OCI-LY1 (cell line): ENCODE measurements around the gene CD96.

Experiments used
- H2AFZ ChIP-seq: fragments of 200-600 bp; sonication (generic), shearing (Covaris generic); 2 replicates; pipeline ENCODE4 v1.6.0; 2014; ENCODE audit warnings: antibody characterized with exemption, mild to moderate bottlenecking, low read length
- H3F3A ChIP-seq: fragments of 200-600 bp; sonication (generic), shearing (Covaris generic); 2 replicates; pipeline ENCODE4 v1.6.0; 2014; ENCODE audit warnings: mild to moderate bottlenecking, antibody characterized with exemption, low read length, moderate library complexity; ENCODE audit not compliant: insufficient read depth
- H3K27ac ChIP-seq: fragments of 200-600 bp; sonication (generic); 2 replicates; pipeline ENCODE4 v1.5.1; 2014; ENCODE audit warnings: low read length, mixed run types, mild to moderate bottlenecking, low read depth; ENCODE audit not compliant: poor library complexity, severe bottlenecking
- H3K27me3 ChIP-seq: fragments of 200-600 bp; sonication (generic); 2 replicates; pipeline ENCODE4 v1.6.0; 2014; ENCODE audit warnings: antibody characterized with exemption, mild to moderate bottlenecking, low read length, moderate library complexity; ENCODE audit not compliant: insufficient read depth
- H3K36me3 ChIP-seq: fragments of 200-600 bp; sonication (generic); 2 replicates; pipeline ENCODE4 v1.6.1; 2014; ENCODE audit warnings: mild to moderate bottlenecking, antibody characterized with exemption, low read length, moderate library complexity, mixed read lengths; ENCODE audit not compliant: insufficient read depth
- H3K4me1 ChIP-seq: fragments of 200-600 bp; sonication (generic); 2 replicates; pipeline ENCODE4 v1.5.1; 2014; ENCODE audit warnings: mild to moderate bottlenecking, low read length, moderate library complexity; ENCODE audit not compliant: insufficient read depth, severe bottlenecking
- H3K4me2 ChIP-seq: fragments of 200-600 bp; sonication (generic), shearing (Covaris generic); 2 replicates; pipeline ENCODE4 v1.6.1; 2014; ENCODE audit warnings: low read length
- H3K4me3 ChIP-seq: fragments of 200-600 bp; sonication (generic); 2 replicates; pipeline ENCODE4 v1.5.1; 2014; ENCODE audit warnings: low read length, low read depth, mild to moderate bottlenecking, mixed read lengths; ENCODE audit not compliant: poor library complexity, severe bottlenecking
- H3K79me2 ChIP-seq: fragments of 200-600 bp; shearing (Covaris generic); 2 replicates; pipeline ENCODE4 v1.6.1; 2016; ENCODE audit warnings: mixed run types, low read length, mixed read lengths; ENCODE audit not compliant: insufficient read depth
- H3K9ac ChIP-seq: fragments of 200-600 bp; sonication (generic), shearing (Covaris generic); 2 replicates; pipeline ENCODE4 v1.6.1; 2014; ENCODE audit warnings: mild to moderate bottlenecking, low read length, mixed read lengths
- H3K9me2 ChIP-seq: fragments of 200-600 bp; sonication (generic), shearing (Covaris generic); 2 replicates; pipeline ENCODE4 v1.6.1; 2014; ENCODE audit warnings: low read depth, mild to moderate bottlenecking, low read length, mixed read lengths
- H3K9me3 ChIP-seq: fragments of 200-600 bp; shearing (Covaris generic); 2 replicates; pipeline ENCODE4 v1.6.1; 2014; ENCODE audit warnings: low read length, mixed read lengths
- H4K20me1 ChIP-seq: fragments of 200-600 bp; sonication (generic), shearing (Covaris generic); 2 replicates; pipeline ENCODE4 v1.6.0; 2016; ENCODE audit warnings: mild to moderate bottlenecking, low read length; ENCODE audit not compliant: insufficient read depth
- CTCF ChIP-seq: fragments of 200-600 bp; sonication (generic), shearing (Covaris generic); IDR thresholded peaks from 2 replicates; pipeline ENCODE4 v1.5.1; 2017; ENCODE audit warnings: mild to moderate bottlenecking, antibody characterized with exemption, low read length, moderate library complexity, mixed read lengths
- EZH2 ChIP-seq: fragments of 200-600 bp; sonication (generic), shearing (Covaris generic); IDR thresholded peaks from 2 replicates; pipeline ENCODE4 v1.8.0; 2017; ENCODE audit warnings: borderline replicate concordance, mixed run types, mild to moderate bottlenecking, antibody characterized with exemption, low read length, moderate library complexity, mixed read lengths

The CD96 gene

GRCh38 chr3:111617406-111617805 lies 75.4 kb downstream of the CD96 start:
- H3K36me3 ChIP-seq, result no peaks in the 10 kb centered on the region; the same call in 1 of the 2 replicates

GRCh38 chr3:111617912-111618601 lies 76.1 kb downstream of the CD96 start:
- H3K9me2 ChIP-seq, result no peaks in the 10 kb centered on the region
- H3K27ac ChIP-seq, result no peak overlapping the region
- H3K27me3 ChIP-seq, result no peaks in the 10 kb centered on the region
- no peak for TF ChIP-seq EZH2
- TF ChIP-seq CTCF, result no peak
- H3K9ac ChIP-seq, result no peak overlapping the region
- H3K79me2 ChIP-seq, result no peaks in the 10 kb centered on the region
- peaks cover 18% of the 10 kb centered on the region for H3K4me1 ChIP-seq
- H3K36me3 ChIP-seq, result no peaks in the 10 kb centered on the region; the same call in 1 of the 2 replicates
- no peaks in the 10 kb centered on the region for H3K9me3 ChIP-seq
- H2AFZ ChIP-seq, result no peak overlapping the region
- H3K4me3 ChIP-seq, result no peak overlapping the region
- no peaks in the 10 kb centered on the region for H4K20me1 ChIP-seq
- no peak overlapping the region for H3K4me2 ChIP-seq
- no peaks in the 10 kb centered on the region for H3F3A ChIP-seq

More at GRCh38 chr3:111617406-111617805, 75.4 kb downstream of the CD96 start:
- H3K9ac ChIP-seq, result no peak overlapping the region
- no peaks in the 10 kb centered on the region for H3K9me3 ChIP-seq
- H3F3A ChIP-seq, result no peaks in the 10 kb centered on the region
- no peaks in the 10 kb centered on the region for H4K20me1 ChIP-seq
- no peak overlapping the region for H3K4me2 ChIP-seq
- H3K79me2 ChIP-seq, result no peaks in the 10 kb centered on the region
- peaks cover 18% of the 10 kb centered on the region for H3K4me1 ChIP-seq
- H3K27ac ChIP-seq, result no peak overlapping the region
- no peak overlapping the region for H2AFZ ChIP-seq
- no peaks in the 10 kb centered on the region for H3K27me3 ChIP-seq
- no peaks in the 10 kb centered on the region for H3K9me2 ChIP-seq
- TF ChIP-seq EZH2 (no peak), CTCF (no peak)
- no peak overlapping the region for H3K4me3 ChIP-seq

- H3F3A ChIP-seq, result no peaks in the 10 kb centered on the region
- H3K9me2 ChIP-seq, result no peaks in the 10 kb centered on the region
- H2AFZ ChIP-seq, result no peak overlapping the region
- no peak overlapping the region for H3K27ac ChIP-seq
- peaks cover 18% of the 10 kb centered on the region for H3K4me1 ChIP-seq
- no peaks in the 10 kb centered on the region; the same call in 1 of the 2 replicates for H3K36me3 ChIP-seq
- no peak for TF ChIP-seq CTCF
- no peak for TF ChIP-seq EZH2
- no peak overlapping the region for H3K4me2 ChIP-seq
- no peaks in the 10 kb centered on the region for H3K79me2 ChIP-seq
- H3K27me3 ChIP-seq, result no peaks in the 10 kb centered on the region
- no peak overlapping the region for H3K4me3 ChIP-seq
- no peak overlapping the region for H3K9ac ChIP-seq
- H3K9me3 ChIP-seq, result no peaks in the 10 kb centered on the region
- H4K20me1 ChIP-seq, result no peaks in the 10 kb centered on the region
Observed at GRCh38 chr3:111618945-111619344, 76.9 kb downstream of the CD96 start.
